Endodermal cell (in vitro differentiated cells): ENCODE results near the gene AKAP11. TPM values are rescaled to one million over a fixed set of nuclear protein-coding genes. Genes with fewer than 3 reads are reported as not detected.

Source experiments
- DNase-seq: peaks from one replicate; pipeline ENCODE4 v3.0.0-alpha.2; 2017
- H3K27ac ChIP-seq: 2 replicates; pipeline ENCODE4 v1.5.1; 2013; ENCODE audit warnings: mild to moderate bottlenecking, low read depth, low read length, moderate library complexity
- H3K27me3 ChIP-seq: 2 replicates; pipeline ENCODE4 v1.6.1; 2013; ENCODE audit warnings: mild to moderate bottlenecking, low read length, moderate library complexity; ENCODE audit not compliant: insufficient read depth, control insufficient read depth, poor library complexity, severe bottlenecking
- H3K36me3 ChIP-seq: 2 replicates; pipeline ENCODE4 v1.7.0; 2013; ENCODE audit warnings: mild to moderate bottlenecking, low read length, moderate library complexity; ENCODE audit not compliant: control insufficient read depth, insufficient read depth
- H3K4me1 ChIP-seq: one replicate; pipeline ENCODE4 v1.7.0; 2013; ENCODE audit warnings: low read length; ENCODE audit not compliant: control insufficient read depth, insufficient read depth
- H3K4me3 ChIP-seq: 2 replicates; pipeline ENCODE4 v1.5.1; 2013; ENCODE audit warnings: mild to moderate bottlenecking, low read length, moderate library complexity
- H3K9ac ChIP-seq: 2 replicates; pipeline ENCODE4 v1.6.1; 2013; ENCODE audit warnings: mild to moderate bottlenecking, low read length, moderate library complexity; ENCODE audit not compliant: poor library complexity, severe bottlenecking; ENCODE audit errors: extremely low read depth
- H3K9me3 ChIP-seq: 2 replicates; pipeline ENCODE4 v1.6.1; 2013; ENCODE audit warnings: mild to moderate bottlenecking, low read length, moderate library complexity; ENCODE audit not compliant: control insufficient read depth
- H3K27ac Mint-ChIP-seq: 2 replicates; pipeline ENCODE4 v1.8.0; 2020; ENCODE audit warnings: mixed read lengths
- H3K27me3 Mint-ChIP-seq: 2 replicates; pipeline ENCODE4 v1.8.0; 2021; ENCODE audit warnings: mild to moderate bottlenecking, mixed read lengths; ENCODE audit not compliant: insufficient read depth
- H3K36me3 Mint-ChIP-seq: 2 replicates; pipeline ENCODE4 v1.8.0; 2020; ENCODE audit warnings: low read depth, mixed read lengths
- H3K4me1 Mint-ChIP-seq: 2 replicates; pipeline ENCODE4 v1.8.0; 2020; ENCODE audit warnings: mixed read lengths
- H3K4me3 Mint-ChIP-seq: 2 replicates; pipeline ENCODE4 v1.8.0; 2020; ENCODE audit warnings: mild to moderate bottlenecking, moderate library complexity, mixed read lengths
- H3K9me3 Mint-ChIP-seq: 2 replicates; pipeline ENCODE4 v1.8.0; 2020; ENCODE audit warnings: mild to moderate bottlenecking, mixed read lengths
- WGBS, 2 experiments: methylation state at CpG; one replicate each; pipeline versions ENCODE4 v1.1.5 to v1.1.7; 2013; ENCODE audit warnings: missing lambda C conversion rate in 2 of 2, mixed read lengths in 1 of 2; ENCODE audit not compliant: insufficient coverage in 1 of 2, insufficient read length in 1 of 2; 5-methylcytosine and 5-hydroxymethylcytosine counted together
- total RNA-seq, 2 donors: library from RNA; stranded (reverse); fragmentation: NEBNext Ultra II Directional in 1 of 2; extraction: Animal tissue kit (Norgen Biotek cat#: 25700) in 1 of 2; gene quantifications; 2 replicates in 1 of 2; 3 replicates in 1 of 2; pipeline ENCODE4 v1.2.1, GENCODE V29; 2021
- TF ChIP-seq, protein P1 (sequence below): fragments of 200-600 bp; sonication (generic); conservative IDR thresholded peaks from 2 replicates; pipeline ENCODE4 v1.5.0; 2021; ENCODE audit warnings: antibody characterized with exemption, mild to moderate bottlenecking

AKAP11 gene
- total RNA-seq, 2 donors from 2014 or later, result 16.9 to 17.6 TPM

DNA sequence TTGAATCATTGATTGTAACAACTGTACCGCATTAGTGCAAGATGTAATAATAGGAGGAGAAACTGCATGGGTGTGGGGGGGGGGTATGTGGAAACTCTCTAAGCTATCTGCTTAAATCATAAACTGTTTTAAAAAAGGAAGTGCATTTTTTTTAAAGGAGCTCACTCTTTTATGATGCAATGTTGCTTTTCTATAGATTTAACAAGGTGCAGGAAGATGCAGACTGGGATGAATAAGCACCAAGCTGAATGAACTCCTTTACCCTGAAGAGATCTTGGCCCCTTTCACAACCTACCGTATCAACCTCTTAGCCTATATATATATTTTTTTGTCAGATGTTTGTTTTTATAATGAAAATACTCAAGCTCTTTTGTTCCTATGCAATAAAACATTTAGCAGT, 95.9 kb downstream of the AKAP11 start:
- no peaks in the 10 kb centered on the region for H3K27me3 ChIP-seq
- Mint-ChIP-seq H3K36me3 (no peaks in the 10 kb centered on the region), H3K4me3 (no peak overlapping the region), H3K27me3 (peaks cover 14% of the 10 kb centered on the region), H3K4me1 (peaks cover 6% of the 10 kb centered on the region), H3K27ac (no peak overlapping the region), H3K9me3 (no peaks in the 10 kb centered on the region)
- H3K4me3 ChIP-seq, result no peak overlapping the region
- no peak overlapping the region for H3K27ac ChIP-seq
- H3K36me3 ChIP-seq, result no peaks in the 10 kb centered on the region
- TF ChIP-seq, protein P1, sequence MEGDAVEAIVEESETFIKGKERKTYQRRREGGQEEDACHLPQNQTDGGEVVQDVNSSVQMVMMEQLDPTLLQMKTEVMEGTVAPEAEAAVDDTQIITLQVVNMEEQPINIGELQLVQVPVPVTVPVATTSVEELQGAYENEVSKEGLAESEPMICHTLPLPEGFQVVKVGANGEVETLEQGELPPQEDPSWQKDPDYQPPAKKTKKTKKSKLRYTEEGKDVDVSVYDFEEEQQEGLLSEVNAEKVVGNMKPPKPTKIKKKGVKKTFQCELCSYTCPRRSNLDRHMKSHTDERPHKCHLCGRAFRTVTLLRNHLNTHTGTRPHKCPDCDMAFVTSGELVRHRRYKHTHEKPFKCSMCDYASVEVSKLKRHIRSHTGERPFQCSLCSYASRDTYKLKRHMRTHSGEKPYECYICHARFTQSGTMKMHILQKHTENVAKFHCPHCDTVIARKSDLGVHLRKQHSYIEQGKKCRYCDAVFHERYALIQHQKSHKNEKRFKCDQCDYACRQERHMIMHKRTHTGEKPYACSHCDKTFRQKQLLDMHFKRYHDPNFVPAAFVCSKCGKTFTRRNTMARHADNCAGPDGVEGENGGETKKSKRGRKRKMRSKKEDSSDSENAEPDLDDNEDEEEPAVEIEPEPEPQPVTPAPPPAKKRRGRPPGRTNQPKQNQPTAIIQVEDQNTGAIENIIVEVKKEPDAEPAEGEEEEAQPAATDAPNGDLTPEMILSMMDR, result no peak
- no peak overlapping the region for H3K9ac ChIP-seq
- DNase-seq, result no peak
- 100% methylated on average over 1 of the region's 2 CpGs; no CpG with 5 or more reads in 1 of the 2 experiments for WGBS, 2 experiments
- no peaks in the 10 kb centered on the region for H3K9me3 ChIP-seq
- H3K4me1 ChIP-seq, result no peaks in the 10 kb centered on the region

- no peaks in the 10 kb centered on the region for H3K9me3 Mint-ChIP-seq
- 93 to 94% methylated on average over 8 of the region's 8 CpGs for WGBS, 2 experiments
Observed at GRCh38 chr13:42369071-42369797, 97.3 kb downstream of the AKAP11 start.

GRCh38 chr13:42370229-42370628, 98.3 kb downstream of the AKAP11 start:
- Histone ChIP-seq H3K27me3 (no peaks in the 10 kb centered on the region), H3K9me3 (no peaks in the 10 kb centered on the region), H3K36me3 (no peaks in the 10 kb centered on the region), H3K27ac (no peak overlapping the region), H3K4me1 (no peaks in the 10 kb centered on the region), H3K9ac (no peak overlapping the region), H3K4me3 (no peak overlapping the region)
- H3K9me3 Mint-ChIP-seq, result no peaks in the 10 kb centered on the region
- no peaks in the 10 kb centered on the region for H3K36me3 Mint-ChIP-seq
- TF ChIP-seq, protein P1, result no peak
- DNase-seq, result no peak
- no peak overlapping the region for H3K4me3 Mint-ChIP-seq
- H3K4me1 Mint-ChIP-seq, result no peaks in the 10 kb centered on the region
- no peak overlapping the region for H3K27ac Mint-ChIP-seq
- WGBS, 2 experiments, result 79 to 96% methylated on average over 2 to 6 of the region's 6 CpGs
- H3K27me3 Mint-ChIP-seq, result peaks cover 2% of the 10 kb centered on the region

More at GRCh38 chr13:42369071-42369797, 97.3 kb downstream of the AKAP11 start:
- Mint-ChIP-seq H3K27ac (no peak overlapping the region), H3K4me1 (peaks cover 6% of the 10 kb centered on the region), H3K36me3 (no peaks in the 10 kb centered on the region), H3K4me3 (no peak overlapping the region), H3K27me3 (peaks cover 7% of the 10 kb centered on the region)
- Histone ChIP-seq H3K27me3 (no peaks in the 10 kb centered on the region), H3K36me3 (no peaks in the 10 kb centered on the region), H3K27ac (no peak overlapping the region), H3K4me3 (no peak overlapping the region), H3K9ac (no peak overlapping the region), H3K9me3 (no peaks in the 10 kb centered on the region), H3K4me1 (no peaks in the 10 kb centered on the region)
- no peak for DNase-seq
- TF ChIP-seq, protein P1, result no peak

Other genes with a start within 250 kb of the AKAP11 start
- 10 to 100 TPM in 1 of 2 donors, 1 to 10 TPM in 1; 7.1 to 11.5 TPM for gene DGKH, start 223.5 kb upstream of the AKAP11 start, total RNA-seq